GM21447 (cell line): ENCODE data around the gene COL8A1.
A peak's percentile ranks its signal among the peaks of the same experiment; 100 is the strongest.

ENCODE experiments used
- ATAC-seq: cut with Tn5 transposase; IDR thresholded peaks from one replicate; pipeline ENCODE4 v1.9.1; 2021; ENCODE audit not compliant: unreplicated experiment

Gene COL8A1

GRCh38 chr3:99753268-99753975, 115.0 kb downstream of the COL8A1 start:
- ATAC-seq: peak; percentile 89

DNA sequence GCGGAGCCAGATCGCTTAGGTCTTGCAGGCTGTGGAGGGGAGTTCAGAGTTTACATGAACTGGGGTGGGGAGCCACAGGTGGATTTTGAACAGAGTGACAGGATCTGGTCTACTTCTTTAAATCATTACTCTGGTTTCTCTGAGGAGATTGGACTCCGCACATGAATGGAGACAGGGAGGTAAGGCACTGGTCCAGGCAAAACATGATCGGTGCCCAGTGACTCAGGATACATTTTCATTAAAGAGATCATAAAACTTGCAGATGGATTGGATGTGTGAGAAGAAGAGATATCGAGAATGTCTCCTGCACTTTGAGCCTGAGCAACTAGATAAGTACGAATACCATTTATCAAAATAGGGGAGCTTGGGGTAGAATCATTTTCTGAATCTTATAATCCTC, 117.4 kb downstream of the COL8A1 start:
- no peak for ATAC-seq

DNA sequence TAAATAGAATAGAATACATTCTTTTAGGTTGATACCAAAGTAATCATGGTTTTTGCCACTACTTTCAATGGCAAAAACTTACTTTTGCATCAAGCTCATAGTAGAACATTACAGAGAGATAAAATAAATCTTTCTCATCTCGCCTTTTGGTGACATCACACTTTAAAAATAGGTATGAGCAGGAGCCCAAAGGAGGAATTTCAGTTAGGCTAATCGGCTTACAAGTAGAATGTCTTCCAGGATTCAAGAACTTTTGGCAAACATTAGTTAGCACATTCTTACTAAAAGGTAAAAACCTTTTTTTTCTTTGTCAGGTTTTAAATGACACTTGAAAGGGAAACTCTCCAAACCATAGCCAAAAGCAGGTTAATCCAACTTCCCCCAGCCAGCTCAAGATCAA, 119.6 kb downstream of the COL8A1 start:
- no peak for ATAC-seq

DNA sequence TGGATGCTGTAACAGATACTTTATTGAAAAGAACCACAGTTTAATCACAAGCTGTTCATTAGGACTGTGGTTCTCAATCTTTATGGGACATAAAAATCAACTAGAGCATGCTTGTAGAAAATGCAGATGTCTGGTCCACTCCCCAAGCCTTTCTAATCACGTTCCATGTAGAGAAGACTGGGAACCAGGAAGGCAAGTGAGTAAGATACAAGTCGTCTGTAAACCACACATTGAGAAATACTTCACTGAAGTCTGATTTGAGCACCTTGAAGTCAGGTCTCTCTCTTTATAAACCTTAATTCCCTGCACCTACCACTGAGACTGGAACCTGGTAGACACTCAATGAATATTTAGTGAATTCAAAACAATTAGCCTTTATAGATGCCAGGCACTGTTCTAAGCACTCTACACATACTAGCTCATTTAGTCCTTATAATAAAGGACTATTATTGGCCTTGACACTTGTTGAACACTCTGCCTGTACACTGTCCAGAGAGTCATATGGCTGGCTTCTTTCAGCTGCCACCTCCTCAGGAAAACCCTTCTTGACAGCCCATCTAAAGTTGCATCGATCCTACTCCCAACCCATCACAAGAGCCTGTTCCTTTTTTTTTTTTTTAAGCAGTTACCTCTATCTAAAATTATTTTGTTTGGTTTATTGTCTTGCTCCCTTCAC, 120.2 kb downstream of the COL8A1 start:
- no peak for ATAC-seq

DNA sequence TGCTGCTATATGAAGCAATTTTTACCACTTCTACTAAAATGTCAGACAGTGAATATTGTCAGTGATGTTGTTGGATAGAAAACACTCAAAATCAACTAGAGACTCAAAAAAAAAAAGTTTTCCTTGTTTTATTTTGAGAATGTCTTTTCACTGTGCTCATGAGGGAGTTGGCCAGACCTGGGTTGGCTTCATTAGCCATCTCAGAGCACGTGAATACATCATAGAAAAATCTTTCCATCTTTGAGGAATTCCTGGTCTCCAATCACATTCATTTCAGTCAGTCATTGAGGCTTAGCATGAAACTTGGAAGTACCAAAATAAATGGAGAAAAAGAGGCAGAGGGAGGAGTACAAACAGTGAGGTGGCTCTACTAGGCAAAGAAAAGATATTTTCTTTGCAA, 121.6 kb downstream of the COL8A1 start:
- no peak for ATAC-seq

DNA sequence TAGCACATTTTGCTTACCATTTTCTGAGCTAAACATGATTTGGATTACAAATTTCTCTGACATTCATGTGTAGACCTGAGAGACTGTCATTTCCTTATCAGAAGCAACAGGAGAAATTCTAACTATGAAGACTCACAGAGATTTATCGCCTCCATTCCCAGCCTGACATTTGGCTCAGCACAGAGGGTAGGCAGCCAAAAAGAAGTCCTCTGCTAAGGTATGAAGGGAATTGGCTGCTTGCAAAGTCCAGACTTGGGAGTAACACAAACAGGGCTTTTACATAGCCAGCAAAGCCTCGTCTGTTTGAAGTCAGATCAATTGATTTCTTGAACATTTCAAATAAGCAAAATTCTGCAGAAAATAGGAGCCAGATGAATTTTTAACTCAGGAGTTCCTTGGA, 122.2 kb downstream of the COL8A1 start:
- no peak for ATAC-seq

DNA sequence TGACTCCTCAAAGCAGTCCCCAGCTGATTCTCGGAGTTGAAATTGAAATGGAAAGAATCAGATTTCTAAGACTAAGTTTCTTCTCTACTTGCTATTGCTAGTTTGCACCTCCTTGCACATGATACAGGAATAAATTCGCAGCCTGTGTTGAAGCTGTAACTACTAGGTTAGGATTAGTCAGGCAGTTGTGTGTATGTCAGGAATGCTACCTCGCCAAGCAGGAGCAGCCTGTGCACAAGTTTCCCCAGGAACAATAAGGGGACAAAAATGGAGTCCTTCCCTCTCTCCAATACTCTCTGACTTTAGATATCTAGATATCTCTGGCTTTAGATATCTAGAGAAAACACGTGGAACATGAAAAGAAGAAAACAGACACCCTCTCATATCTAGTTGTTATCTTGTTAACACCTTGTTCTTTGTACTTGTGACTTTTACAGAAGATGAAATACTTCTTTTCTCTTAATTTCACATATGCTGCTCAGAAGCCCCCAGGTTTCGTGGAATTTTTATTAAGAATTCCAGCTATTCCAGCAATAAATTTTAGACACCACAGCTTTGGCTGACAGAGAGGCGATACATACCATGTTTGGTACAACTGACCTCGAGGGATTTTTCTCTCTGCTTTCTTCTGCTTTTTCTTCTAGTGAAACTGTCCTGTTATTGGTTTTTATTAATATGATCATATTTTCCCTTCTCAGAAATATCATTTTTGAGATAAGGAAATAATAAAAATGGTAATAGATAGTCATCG, 123.2 kb downstream of the COL8A1 start:
- ATAC-seq: no peak

DNA sequence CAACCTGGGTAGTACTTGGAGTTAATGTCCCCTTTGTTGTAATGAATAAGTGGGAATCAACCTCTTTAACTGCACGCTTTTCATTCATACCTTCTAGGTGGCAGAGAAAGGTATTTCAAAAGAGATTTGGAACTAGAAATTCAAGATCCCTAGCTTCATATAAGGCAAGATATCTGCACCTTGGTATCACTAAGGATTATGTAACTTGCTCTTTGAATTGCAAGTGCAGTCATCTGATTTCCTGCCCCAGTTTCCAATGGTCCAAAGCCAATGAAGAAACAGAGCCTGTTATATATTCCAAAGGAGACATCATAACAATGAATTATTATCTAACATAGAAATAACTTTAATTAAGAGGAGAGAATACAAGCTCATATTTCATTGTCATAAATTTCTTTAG, 124.5 kb downstream of the COL8A1 start:
- ATAC-seq: no peak

DNA sequence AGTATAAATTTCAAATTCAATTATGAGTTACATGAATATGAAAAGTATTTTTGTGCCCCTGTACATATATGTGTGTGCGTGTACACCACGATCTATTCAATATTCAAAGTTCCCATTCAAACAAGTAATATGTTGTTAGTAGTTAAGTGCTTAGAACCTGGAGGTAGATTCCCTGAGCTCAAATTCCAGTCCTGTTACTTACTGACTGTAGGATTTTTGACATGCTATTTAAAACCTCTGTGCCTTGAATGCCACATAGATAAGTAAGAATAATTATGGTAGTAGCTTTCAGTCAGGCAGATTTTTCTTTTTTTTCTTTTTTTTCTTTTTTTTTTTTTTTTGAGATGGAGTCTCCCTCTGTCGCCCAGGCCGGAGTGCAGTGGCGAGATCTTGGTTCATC, 126.0 kb downstream of the COL8A1 start:
- ATAC-seq: no peak

DNA sequence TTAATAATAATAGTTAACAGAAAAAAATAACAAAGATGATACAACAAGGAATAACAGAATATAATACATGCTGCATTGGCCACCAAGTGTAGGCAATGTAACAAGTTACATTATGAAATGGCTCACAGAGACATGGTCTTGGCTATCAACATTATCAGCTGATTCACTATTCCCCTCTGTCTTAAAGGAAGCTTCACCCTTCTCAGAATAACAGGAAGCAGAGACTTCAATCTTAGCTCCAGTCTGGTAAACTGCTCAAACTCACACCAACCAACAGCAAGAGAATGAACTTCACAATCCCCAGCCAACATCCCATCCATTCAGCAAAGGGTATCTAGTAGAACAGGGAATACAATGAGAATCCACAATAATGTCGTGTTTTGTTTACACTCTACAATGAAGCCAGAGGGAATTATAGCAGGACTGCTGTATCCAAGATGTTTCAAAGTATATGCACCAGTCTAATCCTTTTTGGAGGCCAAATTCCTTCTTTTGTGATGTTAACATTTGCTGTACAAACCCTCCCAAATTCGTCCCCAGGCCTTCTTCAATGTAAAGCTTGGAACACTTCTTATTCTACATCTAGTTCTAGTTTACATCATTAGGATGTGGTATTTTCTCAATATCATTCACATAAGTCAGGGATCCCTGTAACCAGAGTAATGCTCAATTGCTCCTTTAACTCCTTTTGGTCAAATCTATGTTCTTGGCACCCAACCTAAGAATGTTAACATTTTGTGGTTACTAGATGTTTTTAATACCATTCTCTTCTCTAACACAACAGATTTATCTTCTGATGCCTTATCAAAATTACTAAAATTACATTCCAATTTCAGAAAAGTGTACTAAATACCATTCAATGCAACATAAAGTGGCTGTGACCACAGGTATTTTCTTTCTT, 126.9 kb downstream of the COL8A1 start:
- ATAC-seq: no peak

GRCh38 chr3:99767291-99767690, 128.9 kb downstream of the COL8A1 start:
- ATAC-seq: no peak

DNA sequence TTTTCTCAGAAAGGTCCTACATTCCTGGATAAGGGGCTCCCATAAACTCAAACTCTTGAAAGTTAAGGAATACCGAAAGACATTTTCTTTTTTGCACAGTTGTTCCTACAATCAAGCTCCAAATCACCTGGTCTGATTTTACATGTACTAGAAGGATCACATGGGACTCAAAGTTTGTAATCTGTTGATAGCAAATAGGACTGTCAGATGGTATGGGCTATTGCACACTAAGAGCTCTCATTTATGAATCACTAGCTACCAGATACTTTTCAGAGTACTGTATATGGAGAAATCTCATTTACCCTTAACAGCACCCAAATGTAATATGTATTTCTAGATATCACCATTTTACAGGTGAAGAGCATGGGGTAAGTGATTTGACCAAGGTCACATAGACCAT, 129.7 kb downstream of the COL8A1 start:
- ATAC-seq: no peak

GRCh38 chr3:99768808-99769501, 130.6 kb downstream of the COL8A1 start:
- no peak for ATAC-seq

DNA sequence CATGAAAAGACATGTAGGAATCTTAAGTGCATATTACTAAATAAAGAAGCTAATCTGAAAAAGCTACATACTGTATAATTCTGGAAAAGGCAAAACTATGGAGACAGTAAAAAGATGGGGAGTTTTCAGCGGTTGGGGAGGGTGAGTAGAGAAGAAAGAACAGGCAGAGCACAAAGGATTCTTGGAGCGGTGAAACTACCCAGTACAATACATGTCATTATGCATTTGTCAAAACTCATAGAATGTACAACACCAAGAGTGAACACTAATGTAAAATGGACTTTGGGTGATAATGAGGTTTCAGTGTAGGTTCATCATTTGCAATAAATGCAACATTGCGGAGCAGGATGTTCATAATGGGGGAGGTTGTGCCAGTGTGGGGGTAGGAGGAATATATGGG, 133.8 kb downstream of the COL8A1 start:
- ATAC-seq: no peak

DNA sequence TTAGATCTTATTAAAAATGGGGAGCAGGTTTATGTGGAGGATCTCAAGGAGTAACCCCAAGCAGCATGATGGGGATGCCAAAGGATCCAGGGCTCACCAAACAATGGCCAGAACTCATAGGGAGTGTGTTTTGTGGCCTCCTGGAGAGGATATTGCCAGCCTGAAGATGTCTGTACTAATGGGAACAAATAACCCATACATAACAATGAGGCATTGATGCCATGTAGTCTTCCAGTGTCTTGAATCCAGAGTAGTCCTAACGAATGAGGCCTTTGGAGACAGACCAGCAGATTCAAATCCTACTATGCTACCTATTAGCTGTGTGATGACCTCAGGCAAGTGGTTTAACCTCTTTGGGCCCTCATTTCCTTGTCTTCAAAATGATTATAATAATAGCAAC, 134.3 kb downstream of the COL8A1 start:
- no peak for ATAC-seq

DNA sequence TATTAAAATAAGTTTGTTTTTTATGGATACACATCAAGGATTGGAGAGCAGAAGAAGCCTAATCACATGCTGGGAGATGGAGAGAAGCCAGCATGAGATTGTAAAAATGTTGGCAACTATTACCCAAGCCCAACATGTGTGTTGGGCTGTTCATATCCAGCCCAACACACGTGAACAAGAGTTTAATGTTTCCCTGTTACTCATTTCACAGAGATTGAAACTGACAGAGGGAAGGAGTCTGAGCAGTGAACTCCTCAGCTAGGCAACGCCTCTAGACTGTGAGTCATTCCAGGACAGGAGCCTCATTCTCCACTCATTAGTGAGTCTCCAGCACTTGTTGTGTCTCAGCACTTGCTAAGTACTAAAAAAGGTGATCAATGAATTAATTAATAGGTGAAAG, 136.1 kb downstream of the COL8A1 start:
- peak; percentile 95 for ATAC-seq

DNA sequence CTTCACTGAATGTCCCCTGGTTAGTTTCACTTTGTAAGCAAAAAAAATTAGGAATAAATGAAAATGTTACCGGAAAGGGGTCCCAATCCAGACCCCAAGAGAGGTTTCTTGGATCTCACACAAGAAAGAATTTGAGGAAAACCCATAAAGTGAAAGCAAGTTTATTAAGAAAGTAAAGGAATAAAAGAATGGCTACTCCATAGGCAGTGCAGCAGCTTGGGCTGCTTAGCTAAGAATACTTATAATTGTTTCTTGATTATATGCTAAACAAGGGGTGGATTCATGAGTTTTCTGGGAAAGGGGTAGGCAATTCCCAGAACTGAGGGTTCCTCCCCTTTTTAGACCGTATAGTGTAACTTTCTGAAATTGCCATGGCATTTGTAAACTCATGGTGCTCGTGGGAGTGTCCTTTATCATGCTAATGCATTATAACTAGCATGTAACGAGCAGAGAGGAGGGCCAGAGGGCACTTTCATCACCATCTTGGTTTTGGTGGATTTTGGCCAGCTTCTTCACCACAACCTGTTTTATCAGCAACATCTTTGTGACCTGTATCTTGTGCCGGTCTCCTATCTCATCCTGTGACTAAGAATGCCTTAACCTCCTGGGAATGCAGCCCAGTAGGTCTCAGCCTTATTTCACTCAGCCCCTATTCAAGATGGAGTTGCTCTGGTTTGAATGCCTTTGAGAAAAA, 138.3 kb downstream of the COL8A1 start:
- ATAC-seq: no peak

DNA sequence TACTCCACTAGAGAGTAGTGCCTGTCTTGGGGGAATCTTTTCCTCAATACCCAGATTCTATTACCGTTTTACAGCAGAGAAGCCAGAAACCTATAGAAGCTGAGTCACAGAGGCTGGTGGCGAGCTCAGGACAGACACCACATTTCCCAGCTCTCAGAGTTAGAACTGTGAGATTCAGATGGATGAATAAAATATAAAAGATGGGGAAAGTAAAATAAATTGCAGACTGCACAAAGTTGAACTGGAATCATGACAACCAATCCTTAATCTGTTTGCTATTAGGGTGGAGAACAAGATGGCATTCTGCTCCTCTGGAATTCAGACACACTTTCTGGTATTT, 138.8 kb downstream of the COL8A1 start:
- ATAC-seq: no peak

GRCh38 chr3:99777708-99778107, 139.3 kb downstream of the COL8A1 start:
- no peak for ATAC-seq

DNA sequence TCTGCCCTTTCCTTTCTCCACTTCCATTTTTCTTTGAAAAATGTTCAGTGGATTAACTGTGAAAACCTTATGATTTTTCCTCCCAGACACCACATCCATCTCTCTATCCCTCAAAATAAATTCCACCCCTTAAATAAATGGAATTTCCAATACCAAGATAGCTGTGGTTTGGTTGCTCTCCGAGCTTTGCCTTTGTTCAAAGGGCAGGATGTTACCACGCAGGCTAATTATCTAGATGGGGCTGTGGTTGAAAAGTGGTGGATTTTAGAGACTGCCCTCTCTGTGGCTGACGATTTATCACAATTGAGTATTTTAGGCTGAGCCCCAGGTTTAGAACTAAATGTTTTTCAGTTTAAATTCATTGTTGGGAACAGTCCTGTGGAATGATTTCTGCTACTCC, 142.4 kb downstream of the COL8A1 start:
- ATAC-seq: no peak
